ENCODE data around the gene ADGRL1. TPM values are rescaled to one million over a fixed set of nuclear protein-coding genes. Genes with fewer than 3 reads are reported as not detected.
"Not testable (repeated sequence)": the region's sequence is repeated elsewhere in the genome, so short reads cannot be mapped to it uniquely, and the experiment has no call there.

ADGRL1 gene
- total and polyA plus RNA-seq, 2 of the 8 experiments (the other 6 are each of a cell fraction or from before 2014, with no cell fraction given), result 95.6 to 112 TPM

DNA sequence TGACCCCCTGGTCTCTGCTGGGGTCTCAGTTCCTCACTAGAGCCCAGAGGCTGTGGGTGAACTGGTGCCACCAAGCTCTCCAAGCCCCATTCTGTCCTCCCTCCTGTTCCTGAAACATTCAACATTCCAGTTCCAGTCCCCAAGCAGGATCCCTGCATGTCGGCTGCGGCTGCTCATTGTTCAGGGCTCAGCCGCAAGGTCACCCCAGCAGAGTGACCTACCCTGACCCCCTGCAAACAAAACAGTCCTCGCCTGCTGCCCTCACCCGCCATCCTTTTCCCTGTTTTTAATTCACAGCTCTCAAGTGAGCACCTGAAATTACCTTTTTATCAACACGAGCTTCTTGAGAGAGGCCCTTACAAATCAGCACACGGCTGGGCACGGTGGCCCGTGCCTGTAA lies 19.3 kb downstream of the ADGRL1 start:
- CTCF ChIA-PET (ENCODE audit: partially characterized antibody), result interaction anchor here (0.5 to 1.1 kb wide), 3 partner anchors 9 to 823 kb away, joined by 3 to 4 read pairs (median 3); no protein-coding TSS in a partner anchor
- WGBS, 2 experiments (ENCODE audit: extremely low coverage in 1 of 2, insufficient coverage in 1 of 2, insufficient read length in 1 of 2, insufficient replicate concordance in 2 of 2, low coverage in 1 of 2, low lambda C conversion rate in 2 of 2, missing lambda C conversion rate in 1 of 2), result 94% methylated on average over 9 of the region's 9 CpGs; no CpG with 5 or more reads in 1 of the 2 experiments
- peaks cover 7 to 60% of the 10 kb centered on the region in 2 experiments; a peak in 3 of 4 replicates for H3K79me2 ChIP-seq (ENCODE audit: control insufficient read depth in 1 of 2, insufficient read depth in 2 of 2, low read length in 2 of 2)

DNA sequence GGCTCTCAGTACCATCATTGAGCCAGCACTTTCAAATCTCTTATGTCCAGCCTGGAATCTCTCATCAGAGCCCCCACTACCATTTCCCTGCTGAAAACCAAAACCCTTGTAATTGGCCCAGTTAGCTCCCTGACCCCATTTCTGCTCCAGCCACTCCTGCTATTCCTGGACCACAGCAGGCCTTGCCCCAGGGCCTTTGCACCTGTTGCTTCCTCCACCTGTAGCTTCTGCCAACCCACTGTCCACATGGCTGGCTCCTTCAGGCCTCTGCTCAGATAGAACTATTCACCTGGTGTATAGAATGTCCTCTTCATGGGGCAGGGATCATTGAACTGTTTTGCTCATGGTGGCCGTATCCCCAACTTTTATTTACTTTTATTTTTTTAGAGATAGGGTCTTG lies 20.3 kb downstream of the ADGRL1 start:
- not testable (repeated sequence) for H3K79me1 ChIP-seq (ENCODE audit: low read depth, low read length); H3K36me3 ChIP-seq (ENCODE audit: control insufficient read depth in 2 of 4, insufficient read depth in 4 of 4, low read length in 3 of 4); H3K27me3 ChIP-seq (replicated peaks in 1 of 4; ENCODE audit: control insufficient read depth in 3 of 4, extremely low read depth in 1 of 4, insufficient read depth in 3 of 4, low read length in 3 of 4); H3K4ac ChIP-seq (replicated peaks; ENCODE audit: insufficient read length, low read depth, low read length); H4K8ac ChIP-seq (ENCODE audit: extremely low read depth, insufficient read depth, low read length); H2BK12ac ChIP-seq (ENCODE audit: low read depth, low read length); H3K4me3 ChIP-seq (ENCODE audit: extremely low read depth in 1 of 4, insufficient read depth in 2 of 4, low read depth in 3 of 4, low read length in 4 of 4); H3K56ac ChIP-seq (replicated peaks; ENCODE audit: insufficient read length, low read depth, low read length); H3K23me2 ChIP-seq (ENCODE audit: low read depth, low read length); H3K4me2 ChIP-seq (ENCODE audit: insufficient read depth in 1 of 2, low read depth in 2 of 2, low read length in 2 of 2); H3K9me3 ChIP-seq (ENCODE audit: insufficient read depth in 2 of 2, low read depth in 1 of 2, low read length in 1 of 2); H3K23ac ChIP-seq (ENCODE audit: insufficient read length); H3K14ac ChIP-seq (ENCODE audit: insufficient read length); H2AK5ac ChIP-seq (ENCODE audit: low read depth, low read length); H3K4me1 ChIP-seq (replicated peaks in 1 of 4; ENCODE audit: control insufficient read depth in 3 of 4, insufficient read depth in 4 of 4, low read length in 3 of 4); H2BK120ac ChIP-seq (replicated peaks; ENCODE audit: low read depth, low read length); H3K9ac ChIP-seq (replicated peaks in 1 of 4; ENCODE audit: extremely low read depth in 1 of 4, low read depth in 3 of 4, low read length in 3 of 4); H4K91ac ChIP-seq (replicated peaks; ENCODE audit: insufficient read length, low read length); FAIRE-seq; H2BK20ac ChIP-seq (ENCODE audit: low read length); H3K27ac ChIP-seq (ENCODE audit: low read depth, low read length); H2BK5ac ChIP-seq (ENCODE audit: low read depth, low read length); H3K18ac ChIP-seq (ENCODE audit: extremely low read depth, low read length); H2BK15ac ChIP-seq (ENCODE audit: low read length); H4K5ac ChIP-seq (ENCODE audit: insufficient read length, low read depth, low read length); H2AFZ ChIP-seq (ENCODE audit: low read length); DNase-seq (ENCODE audit: low read depth in 1 of 2, low spot score in 2 of 2)
- peaks cover 23 to 30% of the 10 kb centered on the region in 2 experiments for H4K20me1 ChIP-seq (replicated peaks in 1 of 2; ENCODE audit: control insufficient read depth in 1 of 2, insufficient read depth in 2 of 2, low read length in 2 of 2)
- H3K79me2 ChIP-seq (ENCODE audit: control insufficient read depth in 1 of 2, insufficient read depth in 2 of 2, low read length in 2 of 2), result peaks cover 7 to 53% of the 10 kb centered on the region in 2 experiments; a peak in 3 of 4 replicates
- POLR2A ChIA-PET (ENCODE audit: partially characterized antibody), result interaction anchor here (0.6 kb wide), 1 partner anchor 253 kb away, joined by 4 read pairs; no protein-coding TSS in a partner anchor
- WGBS, 2 experiments (ENCODE audit: extremely low coverage in 1 of 2, insufficient coverage in 1 of 2, insufficient read length in 1 of 2, insufficient replicate concordance in 2 of 2, low coverage in 1 of 2, low lambda C conversion rate in 2 of 2, missing lambda C conversion rate in 1 of 2), result 81% methylated on average over 1 of the region's 1 CpG; no CpG with 5 or more reads in 1 of the 2 experiments
- CTCF ChIA-PET (ENCODE audit: partially characterized antibody), result interaction anchor here (0.9 kb wide), 1 partner anchor 221 kb away, joined by 4 read pairs; no protein-coding TSS in a partner anchor

More for the DNA sequence above, 19.3 kb downstream of the ADGRL1 start:
- H3K4ac ChIP-seq (replicated peaks; ENCODE audit: insufficient read length, low read depth, low read length); H3K4me2 ChIP-seq (ENCODE audit: insufficient read depth in 1 of 2, low read depth in 2 of 2, low read length in 2 of 2); H2BK20ac ChIP-seq (ENCODE audit: low read length); H3K36me3 ChIP-seq (ENCODE audit: control insufficient read depth in 2 of 4, insufficient read depth in 4 of 4, low read length in 3 of 4); H3K23me2 ChIP-seq (ENCODE audit: low read depth, low read length); H2AFZ ChIP-seq (ENCODE audit: low read length); H3K18ac ChIP-seq (ENCODE audit: extremely low read depth, low read length); H3K9ac ChIP-seq (replicated peaks in 1 of 4; ENCODE audit: extremely low read depth in 1 of 4, low read depth in 3 of 4, low read length in 3 of 4); H3K27ac ChIP-seq (ENCODE audit: low read depth, low read length); H4K5ac ChIP-seq (ENCODE audit: insufficient read length, low read depth, low read length); H3K14ac ChIP-seq (ENCODE audit: insufficient read length); H3K9me3 ChIP-seq (ENCODE audit: insufficient read depth in 2 of 2, low read depth in 1 of 2, low read length in 1 of 2); H3K79me1 ChIP-seq (ENCODE audit: low read depth, low read length); H3K27me3 ChIP-seq (replicated peaks in 1 of 4; ENCODE audit: control insufficient read depth in 3 of 4, extremely low read depth in 1 of 4, insufficient read depth in 3 of 4, low read length in 3 of 4); H2BK120ac ChIP-seq (replicated peaks; ENCODE audit: low read depth, low read length); H2BK12ac ChIP-seq (ENCODE audit: low read depth, low read length); H4K91ac ChIP-seq (replicated peaks; ENCODE audit: insufficient read length, low read length); FAIRE-seq; H3K4me1 ChIP-seq (replicated peaks in 1 of 4; ENCODE audit: control insufficient read depth in 3 of 4, insufficient read depth in 4 of 4, low read length in 3 of 4); H4K8ac ChIP-seq (ENCODE audit: extremely low read depth, insufficient read depth, low read length); H2BK5ac ChIP-seq (ENCODE audit: low read depth, low read length); DNase-seq (ENCODE audit: low read depth in 1 of 2, low spot score in 2 of 2); H2BK15ac ChIP-seq (ENCODE audit: low read length); H3K56ac ChIP-seq (replicated peaks; ENCODE audit: insufficient read length, low read depth, low read length); H3K4me3 ChIP-seq (ENCODE audit: extremely low read depth in 1 of 4, insufficient read depth in 2 of 4, low read depth in 3 of 4, low read length in 4 of 4); H3K23ac ChIP-seq (ENCODE audit: insufficient read length); H2AK5ac ChIP-seq (ENCODE audit: low read depth, low read length): not testable (repeated sequence)
- H4K20me1 ChIP-seq (replicated peaks in 1 of 2; ENCODE audit: control insufficient read depth in 1 of 2, insufficient read depth in 2 of 2, low read length in 2 of 2), result peaks cover 23 to 27% of the 10 kb centered on the region in 2 experiments
- POLR2A ChIA-PET (ENCODE audit: partially characterized antibody), result interaction anchor here (0.9 kb wide), 1 partner anchor 10 kb away, joined by 3 read pairs; no protein-coding TSS in a partner anchor
